Measurements from ENCODE around the gene IKZF3.
"Not testable (repeated sequence)": the region's sequence is repeated elsewhere in the genome, so short reads cannot be mapped to it uniquely, and the experiment has no call there.

IKZF3 gene

DNA sequence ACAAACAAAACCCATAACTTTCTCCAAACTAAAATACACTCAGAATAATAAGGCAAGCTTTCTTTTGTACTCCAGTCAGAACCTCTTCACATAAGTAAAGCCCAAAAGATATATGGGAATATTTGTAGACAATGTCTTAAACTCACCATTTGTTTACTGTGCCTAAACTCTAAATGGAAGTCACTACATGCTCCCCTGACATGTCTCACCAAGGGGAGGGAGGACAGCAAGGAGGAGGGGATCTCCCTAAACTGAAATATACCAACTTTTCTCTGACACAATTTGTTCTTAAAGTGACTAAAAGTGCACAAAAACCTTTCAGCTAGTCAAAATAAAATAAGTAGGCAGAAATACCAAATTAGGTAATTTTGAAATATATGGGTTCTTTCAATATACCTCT, 87.9 kb downstream of the IKZF3 start:
- Histone ChIP-seq H3K4me1 (0 out of 2 replicates have a peak, but pooled peaks cover 1% of the 10 kb centered on the region), H3K4me3 (no peak overlapping the region), H3K9me3 (no peaks in the 10 kb centered on the region), H3K36me3 (replicated peaks) (no peaks in the 10 kb centered on the region), H3K27me3 (ENCODE audit: low read depth) (peaks cover 27% of the 10 kb centered on the region)
- DNase-seq (ENCODE audit: low spot score in 2 of 2), result no peak
- in situ Hi-C loops (cut with MboI; ENCODE audit: low sequenced_read_pairs), result no loop called here

DNA sequence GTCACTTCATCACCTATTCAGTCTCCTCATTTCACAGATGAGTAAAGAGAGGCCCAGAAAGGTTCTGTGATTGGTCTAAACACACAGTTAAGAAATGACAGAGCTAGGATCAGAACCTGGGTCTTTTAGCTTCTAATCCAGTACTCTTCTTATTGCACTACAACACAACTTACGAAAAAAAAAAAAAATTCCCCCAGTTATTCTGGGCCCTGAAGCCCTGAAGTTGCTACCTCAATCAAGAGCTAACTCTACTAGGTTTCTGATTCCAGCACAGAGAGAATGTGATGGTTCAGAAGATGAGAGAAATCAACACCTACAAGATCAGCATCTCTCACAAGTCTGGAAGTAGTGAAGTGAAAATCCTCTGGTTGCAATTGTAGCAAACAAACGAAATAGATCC, 89.1 kb downstream of the IKZF3 start:
- H3K9me3 ChIP-seq, result no peaks in the 10 kb centered on the region
- no peaks in the 10 kb centered on the region for H3K4me1 ChIP-seq
- H3K4me3 ChIP-seq, result no peak overlapping the region
- H3K36me3 ChIP-seq (replicated peaks), result no peaks in the 10 kb centered on the region
- no peak for DNase-seq (ENCODE audit: low spot score in 2 of 2)
- in situ Hi-C loops (cut with MboI; ENCODE audit: low sequenced_read_pairs), result no loop called here
- peaks cover 23% of the 10 kb centered on the region for H3K27me3 ChIP-seq (ENCODE audit: low read depth)

DNA sequence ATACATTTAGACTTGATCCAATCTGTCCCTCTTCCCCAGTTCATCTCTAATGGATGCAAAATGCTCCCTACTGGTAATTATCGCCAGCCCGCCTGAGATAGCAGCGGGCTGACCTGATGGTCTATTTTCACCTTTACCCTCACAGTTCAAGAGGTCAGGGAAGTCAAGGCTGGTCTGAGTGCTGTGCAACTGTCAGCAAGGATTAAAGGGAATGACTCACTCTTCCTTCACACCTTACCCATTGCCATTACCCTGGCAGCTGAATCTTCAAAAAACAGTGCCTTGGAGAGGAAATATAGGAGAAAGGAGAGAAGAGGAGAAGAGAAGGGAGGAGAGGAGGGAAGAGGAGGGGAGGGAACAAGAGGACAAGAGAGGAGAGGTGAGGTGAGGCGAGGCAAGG, 90.1 kb downstream of the IKZF3 start:
- Histone ChIP-seq H3K4me3 (no peak overlapping the region), H3K4me1 (no peaks in the 10 kb centered on the region), H3K27me3 (ENCODE audit: low read depth) (peaks cover 23% of the 10 kb centered on the region), H3K36me3 (replicated peaks) (no peaks in the 10 kb centered on the region), H3K9me3 (no peaks in the 10 kb centered on the region)
- no peak for DNase-seq (ENCODE audit: low spot score in 2 of 2)
- in situ Hi-C loops (cut with MboI; ENCODE audit: low sequenced_read_pairs), result no loop called here

DNA sequence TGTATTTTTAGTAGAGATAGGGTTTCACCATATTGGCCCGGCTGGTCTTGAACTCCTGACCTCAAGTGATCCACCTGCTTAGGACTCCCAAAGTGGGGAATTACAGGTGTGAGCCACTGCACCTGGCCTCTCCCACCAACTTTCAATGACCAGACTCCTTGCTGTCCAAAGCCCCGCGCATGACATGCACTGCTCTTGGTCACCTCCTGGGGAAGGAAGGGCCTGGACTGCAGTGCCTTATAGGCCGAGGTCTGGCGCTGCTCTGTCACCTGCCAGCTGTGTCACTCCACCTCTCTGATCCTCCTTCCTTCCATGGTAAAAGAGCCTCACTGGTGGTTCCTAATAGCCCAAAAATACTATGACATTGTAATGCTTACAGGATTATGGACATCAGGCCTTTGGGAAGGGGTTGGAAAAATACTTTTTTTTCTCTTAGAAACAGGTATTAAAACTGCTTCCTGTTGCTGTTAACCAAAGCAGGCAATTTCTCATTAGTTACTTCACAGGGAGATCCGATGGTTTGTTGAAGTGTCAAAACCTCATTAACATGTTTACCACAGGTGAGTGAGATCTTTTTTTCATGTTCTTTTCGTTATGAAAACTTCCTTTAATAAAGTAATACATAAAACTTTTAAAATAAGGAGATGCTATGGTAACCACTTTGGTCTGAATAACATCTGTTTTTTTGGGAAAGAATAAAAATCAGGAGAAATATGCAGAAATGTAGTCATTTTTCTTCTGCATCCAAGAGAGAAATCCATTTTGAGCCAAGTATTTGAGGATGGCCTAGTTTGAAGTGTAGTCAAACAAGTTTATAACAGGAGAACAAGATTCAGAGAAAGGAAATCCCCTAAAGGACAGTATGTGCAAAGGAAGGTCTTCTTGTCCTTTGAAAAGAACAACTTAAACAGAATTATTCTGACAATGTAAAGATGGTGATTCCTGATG, 90.9 kb downstream of the IKZF3 start:
- in situ Hi-C loops (cut with MboI; ENCODE audit: low sequenced_read_pairs), result no loop called here
- H3K36me3 ChIP-seq (replicated peaks), result no peaks in the 10 kb centered on the region
- no peak overlapping the region for H3K4me3 ChIP-seq
- H3K9me3 ChIP-seq, result no peaks in the 10 kb centered on the region
- no peak for DNase-seq (ENCODE audit: low spot score in 2 of 2)
- H3K4me1 ChIP-seq, result no peaks in the 10 kb centered on the region
- H3K27me3 ChIP-seq (ENCODE audit: low read depth), result peaks cover 23% of the 10 kb centered on the region

DNA sequence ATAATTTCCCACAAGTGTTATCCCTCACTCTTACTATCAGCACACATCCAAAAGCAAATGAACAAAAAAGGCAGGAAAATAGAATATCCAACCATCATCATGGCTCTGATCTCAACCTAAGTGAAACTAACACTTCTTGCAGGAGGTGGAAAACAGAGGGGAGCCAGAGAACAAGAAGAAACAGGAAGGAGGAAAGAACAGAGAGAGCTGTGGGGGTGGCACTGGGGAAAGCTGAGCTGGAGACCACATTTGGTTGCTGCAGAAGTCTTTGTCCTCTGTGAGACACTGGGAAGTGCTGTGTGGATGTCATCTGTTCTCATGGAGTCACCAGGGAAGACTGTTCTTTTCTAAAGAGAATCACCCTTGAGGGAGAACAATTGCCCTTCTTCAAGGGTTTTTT, 91.7 kb downstream of the IKZF3 start:
- H3K9me3 ChIP-seq, result no peaks in the 10 kb centered on the region
- no peaks in the 10 kb centered on the region for H3K4me1 ChIP-seq
- in situ Hi-C loops (cut with MboI; ENCODE audit: low sequenced_read_pairs), result no loop called here
- H3K27me3 ChIP-seq (ENCODE audit: low read depth), result peaks cover 22% of the 10 kb centered on the region
- no peak overlapping the region for H3K4me3 ChIP-seq
- no peaks in the 10 kb centered on the region for H3K36me3 ChIP-seq (replicated peaks)
- DNase-seq (ENCODE audit: low spot score in 2 of 2), result no peak

DNA sequence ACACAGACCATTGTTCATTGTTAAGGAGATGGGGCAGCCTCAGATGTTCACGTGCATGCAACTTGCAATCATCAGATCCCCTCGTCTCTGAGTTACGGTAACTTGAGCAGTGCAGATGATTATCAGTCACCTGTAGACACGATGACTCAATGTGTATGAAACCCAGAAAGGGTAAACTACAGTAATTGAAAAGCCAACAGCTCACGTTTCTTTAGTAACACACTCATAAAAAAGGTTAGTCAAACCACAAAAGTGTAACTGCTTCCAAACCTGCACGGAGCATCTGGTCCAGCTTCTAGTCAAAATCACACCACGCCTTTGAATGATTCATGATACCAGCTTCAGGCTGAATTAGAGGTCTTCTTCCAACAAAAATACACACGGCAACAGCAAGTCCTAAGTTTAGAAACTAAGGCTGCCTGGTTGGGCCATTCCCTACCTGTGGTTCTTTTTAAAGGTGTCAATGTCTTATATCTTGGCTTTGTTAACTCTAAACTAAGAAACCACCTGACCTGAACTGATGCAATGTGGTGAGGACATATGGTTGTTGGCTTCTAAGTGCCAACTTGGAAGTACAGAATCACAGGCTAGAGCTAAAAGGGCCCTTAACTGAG, 94.0 kb downstream of the IKZF3 start:
- in situ Hi-C loops (cut with MboI; ENCODE audit: low sequenced_read_pairs), result no loop called here
- H3K36me3 ChIP-seq (replicated peaks), result no peaks in the 10 kb centered on the region
- no peak for DNase-seq (ENCODE audit: low spot score in 2 of 2)
- peaks cover 12% of the 10 kb centered on the region for H3K27me3 ChIP-seq (ENCODE audit: low read depth)
- no peaks in the 10 kb centered on the region for H3K4me1 ChIP-seq
- no peak overlapping the region for H3K4me3 ChIP-seq
- H3K9me3 ChIP-seq, result no peaks in the 10 kb centered on the region

DNA sequence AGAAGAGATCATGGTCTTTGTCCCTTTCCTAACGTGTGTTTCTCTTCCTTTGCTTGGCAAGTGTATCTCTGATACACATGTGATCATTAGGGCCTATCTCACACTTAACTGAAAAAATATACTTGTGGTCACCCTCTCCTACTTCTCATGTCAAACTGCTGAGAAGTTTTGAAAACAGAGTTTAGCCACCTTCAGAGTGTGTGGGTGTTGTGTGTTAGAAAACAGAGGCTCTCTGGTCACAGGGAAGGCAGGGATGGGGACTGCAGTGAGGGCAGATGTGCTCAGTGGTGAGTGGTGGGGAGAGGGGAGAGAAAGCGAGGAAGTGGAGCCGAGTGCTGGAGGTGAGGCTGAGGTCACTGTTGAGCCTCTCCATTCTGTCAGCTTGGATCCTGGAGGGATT, 97.0 kb downstream of the IKZF3 start:
- DNase-seq (ENCODE audit: low spot score in 2 of 2), result no peak
- no peaks in the 10 kb centered on the region for H3K27me3 ChIP-seq (ENCODE audit: low read depth)
- no peaks in the 10 kb centered on the region for H3K36me3 ChIP-seq (replicated peaks)
- peaks cover 5% of the 10 kb centered on the region for H3K4me1 ChIP-seq
- no peaks in the 10 kb centered on the region for H3K9me3 ChIP-seq
- H3K4me3 ChIP-seq, result no peak overlapping the region
- in situ Hi-C loops (cut with MboI; ENCODE audit: low sequenced_read_pairs), result no loop called here

DNA sequence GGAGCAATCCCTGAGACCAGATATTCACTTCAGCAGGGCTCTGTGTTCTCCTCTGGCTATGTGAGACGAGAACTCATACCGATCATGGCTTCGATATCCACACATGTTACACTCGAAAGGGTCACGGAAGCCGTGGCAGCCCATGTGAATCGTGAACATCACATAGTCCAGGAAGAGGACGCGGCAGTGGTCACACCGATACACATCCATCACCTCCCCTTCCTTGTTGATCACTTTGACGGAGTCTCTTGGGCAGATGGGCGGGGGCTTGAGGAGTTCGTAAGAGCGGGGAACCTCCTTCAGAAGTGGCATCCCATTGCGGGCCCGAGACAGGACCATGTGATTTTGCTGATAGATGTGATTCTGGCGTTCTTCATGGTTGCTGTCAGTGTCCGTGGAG, 98.3 kb downstream of the IKZF3 start:
- no peaks in the 10 kb centered on the region for H3K36me3 ChIP-seq (replicated peaks)
- no peak overlapping the region for H3K4me3 ChIP-seq
- no peaks in the 10 kb centered on the region for H3K27me3 ChIP-seq (ENCODE audit: low read depth)
- H3K9me3 ChIP-seq, result no peaks in the 10 kb centered on the region
- peaks cover 5% of the 10 kb centered on the region for H3K4me1 ChIP-seq
- no peak for DNase-seq (ENCODE audit: low spot score in 2 of 2)
- in situ Hi-C loops (cut with MboI; ENCODE audit: low sequenced_read_pairs), result no loop called here

DNA sequence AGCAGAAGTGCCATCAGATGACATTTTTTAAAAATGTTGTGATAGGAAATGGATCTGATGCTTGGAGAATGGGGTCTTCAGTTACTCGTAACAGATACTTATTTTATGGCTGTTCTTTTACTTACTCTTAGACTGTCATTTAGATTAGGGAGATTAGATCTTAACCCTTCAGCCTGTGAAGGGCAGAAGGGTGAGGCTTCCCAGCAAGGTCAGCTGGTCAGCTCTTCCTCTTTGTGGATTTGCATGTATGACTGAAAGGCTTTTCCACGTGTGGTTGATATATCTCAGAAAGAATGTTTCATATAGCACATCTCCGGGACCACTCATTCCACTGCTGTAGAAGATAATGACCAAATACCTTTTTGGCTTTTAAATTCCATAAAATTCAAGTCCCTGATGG, 98.9 kb downstream of the IKZF3 start:
- H3K36me3 ChIP-seq (replicated peaks), result no peaks in the 10 kb centered on the region
- DNase-seq (ENCODE audit: low spot score in 2 of 2), result no peak
- no peak overlapping the region for H3K4me3 ChIP-seq
- no peaks in the 10 kb centered on the region for H3K9me3 ChIP-seq
- no peaks in the 10 kb centered on the region for H3K27me3 ChIP-seq (ENCODE audit: low read depth)
- in situ Hi-C loops (cut with MboI; ENCODE audit: low sequenced_read_pairs), result no loop called here
- peaks cover 5% of the 10 kb centered on the region for H3K4me1 ChIP-seq

DNA sequence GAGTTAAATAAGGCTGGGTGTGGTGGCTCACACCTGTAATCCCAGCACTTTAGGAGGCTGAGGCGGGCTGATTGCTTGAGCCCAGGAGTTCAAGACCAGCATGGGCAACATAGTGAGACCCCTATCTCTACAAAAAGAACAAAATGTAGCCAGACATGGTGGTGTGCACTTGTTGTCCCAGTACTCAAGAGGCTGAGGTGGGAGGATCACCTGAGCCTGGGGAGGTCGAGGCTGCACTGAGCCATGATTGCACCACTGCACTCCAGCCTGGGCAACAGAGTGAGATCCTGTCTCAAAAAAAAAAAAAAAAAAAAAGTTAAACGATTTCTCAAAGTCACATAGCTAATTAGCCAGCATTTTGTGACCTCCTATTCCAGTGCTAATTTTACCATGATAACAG, 99.9 kb downstream of the IKZF3 start:
- H3K4me3 ChIP-seq; H3K36me3 ChIP-seq (replicated peaks); H3K27me3 ChIP-seq (ENCODE audit: low read depth); in situ Hi-C loops (cut with MboI; ENCODE audit: low sequenced_read_pairs); H3K4me1 ChIP-seq; H3K9me3 ChIP-seq; DNase-seq (ENCODE audit: low spot score in 2 of 2): not testable (repeated sequence)

DNA sequence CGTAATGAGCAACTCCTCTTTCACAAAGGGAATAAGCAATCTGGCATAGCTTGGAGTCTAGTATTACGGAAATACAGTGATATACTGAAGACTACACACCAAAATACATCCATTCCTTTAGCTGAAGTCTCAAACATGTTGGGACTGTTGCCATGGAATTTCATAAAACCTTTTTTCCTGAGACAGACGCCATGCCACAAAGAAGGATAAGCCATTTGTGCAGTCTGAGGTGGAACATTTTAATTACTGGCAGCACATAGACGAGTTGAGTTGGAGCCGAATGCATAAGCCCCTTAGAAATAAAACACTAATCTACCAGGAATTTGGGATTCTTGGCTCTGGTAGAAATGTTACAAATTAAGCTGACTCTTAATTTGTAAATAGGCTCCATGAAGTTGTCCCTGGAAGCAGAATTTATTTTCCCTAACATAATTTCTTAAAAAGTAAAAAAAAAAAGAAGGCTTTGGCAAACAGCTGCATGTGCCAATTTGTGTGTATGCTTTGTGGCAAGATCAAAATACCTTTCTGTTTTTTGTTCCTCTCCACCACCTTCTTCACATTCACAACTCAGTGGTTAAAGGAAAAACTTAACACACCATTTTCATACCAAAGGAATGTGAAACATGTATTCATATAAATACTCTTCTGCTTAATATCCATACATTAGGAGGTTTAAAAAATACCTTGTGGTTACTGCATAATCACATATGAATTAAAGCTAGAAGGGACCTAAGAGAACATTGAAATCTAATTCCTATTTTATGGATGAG, 100.9 kb downstream of the IKZF3 start:
- no peaks in the 10 kb centered on the region for H3K27me3 ChIP-seq (ENCODE audit: low read depth)
- no peaks in the 10 kb centered on the region for H3K9me3 ChIP-seq
- no peak for DNase-seq (ENCODE audit: low spot score in 2 of 2)
- no peaks in the 10 kb centered on the region for H3K36me3 ChIP-seq (replicated peaks)
- peaks cover 5% of the 10 kb centered on the region for H3K4me1 ChIP-seq
- no peak overlapping the region for H3K4me3 ChIP-seq
- in situ Hi-C loops (cut with MboI; ENCODE audit: low sequenced_read_pairs), result no loop called here

DNA sequence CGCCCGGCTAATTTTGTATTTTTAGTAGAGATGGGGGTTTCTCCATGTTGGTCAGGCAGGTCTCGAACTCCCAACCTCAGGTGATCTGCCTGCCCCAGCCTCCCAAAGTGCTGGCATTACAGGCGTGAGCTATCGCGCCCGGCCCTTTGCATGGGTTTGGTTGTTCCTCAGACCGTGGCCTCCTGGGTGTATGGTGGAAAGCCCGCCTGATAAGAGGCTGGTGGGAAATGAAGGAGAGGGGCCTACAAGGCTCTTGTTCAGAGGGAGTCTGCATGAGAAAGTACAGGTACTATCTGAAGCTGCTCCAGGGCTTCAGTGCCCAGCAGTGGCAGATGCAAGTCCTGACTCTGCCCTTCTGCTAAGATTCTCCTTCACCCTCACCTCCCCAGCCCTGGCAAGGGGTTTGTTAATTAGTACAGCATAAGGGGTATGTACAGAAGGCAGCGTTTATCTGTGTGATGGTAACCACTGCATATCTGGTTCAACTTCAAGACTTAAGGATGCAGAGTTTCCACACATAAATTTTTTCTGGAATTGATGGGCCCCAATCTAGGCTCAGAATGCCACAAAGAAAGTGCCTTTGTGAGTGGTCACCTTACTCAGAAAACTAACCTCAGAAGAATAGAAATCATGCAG, 102.1 kb downstream of the IKZF3 start:
- no peaks in the 10 kb centered on the region for H3K36me3 ChIP-seq (replicated peaks)
- H3K27me3 ChIP-seq (ENCODE audit: low read depth), result no peaks in the 10 kb centered on the region

DNA sequence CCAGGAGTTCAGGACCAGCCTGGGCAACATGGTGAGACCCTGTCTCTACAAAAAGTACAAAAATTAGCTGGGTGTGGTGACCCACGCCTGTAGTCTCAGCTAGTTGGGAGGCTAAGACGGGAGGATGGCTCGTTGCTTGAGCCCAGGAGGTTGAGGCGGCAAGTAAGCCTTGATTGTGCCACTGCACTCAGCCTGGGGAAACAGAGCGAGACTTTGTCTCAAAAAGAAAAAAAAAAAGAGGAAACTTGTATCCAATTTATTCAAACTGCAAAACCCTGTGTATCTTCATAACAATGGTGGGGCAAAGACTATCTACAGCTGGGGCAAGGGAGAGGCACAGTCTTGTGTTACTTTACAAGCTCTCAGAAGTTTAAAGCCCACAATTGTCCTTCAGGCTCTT, 104.9 kb downstream of the IKZF3 start:
- Histone ChIP-seq H3K36me3 (replicated peaks) (no peaks in the 10 kb centered on the region), H3K4me1 (peaks cover 5% of the 10 kb centered on the region), H3K27me3 (ENCODE audit: low read depth) (no peaks in the 10 kb centered on the region), H3K9me3 (no peaks in the 10 kb centered on the region), H3K4me3 (no peak overlapping the region)
- in situ Hi-C loops (cut with MboI; ENCODE audit: low sequenced_read_pairs), result no loop called here
- DNase-seq (ENCODE audit: low spot score in 2 of 2), result no peak

More for the DNA sequence above, 102.1 kb downstream of the IKZF3 start:
- Histone ChIP-seq H3K4me1 (peaks cover 5% of the 10 kb centered on the region), H3K9me3 (no peaks in the 10 kb centered on the region), H3K4me3 (no peak overlapping the region)
- no peak for DNase-seq (ENCODE audit: low spot score in 2 of 2)
- in situ Hi-C loops (cut with MboI; ENCODE audit: low sequenced_read_pairs), result no loop called here

All from HAP-1 (cell line).